NCI-H2196 treated with DMSO at 0.1 percent for 48 hours (cell line): Measurements from ENCODE around the gene SORBS2.

Source experiments
- DNase-seq: peaks from one replicate; lab custom pipeline; 2025; ENCODE audit not compliant: unreplicated experiment; lab: John Stamatoyannopoulos, UW

Gene SORBS2

GRCh38 chr4:185536411-185536709, 275.6 kb downstream of the SORBS2 start:
- no peak for DNase-seq

- no peak for DNase-seq
Measured at GRCh38 chr4:185535612-185536410, 276.2 kb downstream of the SORBS2 start.
